GM23338 (cell line): ENCODE data around the gene ABR. TPM values are rescaled to one million over a fixed set of nuclear protein-coding genes. Genes with fewer than 3 reads are reported as not detected.

ENCODE experiments used
- ATAC-seq: fragments of 200-7000 bp; cut with Tn5 transposase; 3 replicates; pipeline ENCODE4 v1.9.1; 2020
- DNase-seq: peaks from one replicate; pipeline ENCODE4 v3.0.0-alpha.2; 2015; ENCODE audit warnings: low spot score
- H2AFZ ChIP-seq: fragments of 200-600 bp; sonication (generic); 2 replicates; pipeline ENCODE4 v1.8.0; 2016; ENCODE audit warnings: antibody characterized with exemption, mild to moderate bottlenecking, moderate library complexity
- H3F3A ChIP-seq: fragments of 200-600 bp; sonication (generic); replicated peaks from 2 replicates; pipeline ENCODE4 v1.8.0; 2017; ENCODE audit warnings: antibody characterized with exemption, mixed run types, low read depth
- H3K27ac ChIP-seq: fragments of 200-600 bp; sonication (generic); 2 replicates; pipeline ENCODE4 v1.6.1; 2016; ENCODE audit warnings: low read depth
- H3K27me3 ChIP-seq: fragments of 200-600 bp; sonication (generic); 2 replicates; pipeline ENCODE4 v1.8.0; 2016; ENCODE audit warnings: mild to moderate bottlenecking, mixed run types, moderate library complexity; ENCODE audit not compliant: insufficient read depth
- H3K36me3 ChIP-seq: fragments of 200-600 bp; sonication (generic); 2 replicates; pipeline ENCODE4 v1.8.0; 2016; ENCODE audit warnings: mild to moderate bottlenecking; ENCODE audit not compliant: insufficient read depth
- H3K4me1 ChIP-seq: fragments of 200-600 bp; sonication (generic); 2 replicates; pipeline ENCODE4 v1.8.0; 2016; ENCODE audit warnings: mild to moderate bottlenecking, moderate library complexity; ENCODE audit not compliant: insufficient read depth
- H3K4me2 ChIP-seq: fragments of 200-600 bp; sonication (generic); 2 replicates; pipeline ENCODE4 v1.7.1; 2017; ENCODE audit warnings: mixed run types
- H3K4me3 ChIP-seq: fragments of 200-600 bp; sonication (generic); 2 replicates; pipeline ENCODE4 v1.6.1; 2016; ENCODE audit warnings: mixed run types
- H3K79me2 ChIP-seq: fragments of 200-600 bp; sonication (generic); replicated peaks from 2 replicates; pipeline ENCODE4 v1.8.0; 2017; ENCODE audit warnings: mild to moderate bottlenecking; ENCODE audit not compliant: insufficient read depth
- H3K9me2 ChIP-seq: fragments of 200-600 bp; sonication (generic); 2 replicates; pipeline ENCODE4 v1.8.0; 2017; ENCODE audit not compliant: insufficient read depth
- H4K20me1 ChIP-seq: fragments of 200-600 bp; sonication (generic); replicated peaks from 2 replicates; pipeline ENCODE4 v1.8.0; 2017; ENCODE audit warnings: mild to moderate bottlenecking; ENCODE audit not compliant: insufficient read depth
- H3K27ac Mint-ChIP-seq: 2 replicates; pipeline ENCODE4 v1.8.0; 2020; ENCODE audit warnings: inconsistent platforms, mild to moderate bottlenecking, moderate library complexity, mixed read lengths
- H3K27me3 Mint-ChIP-seq: 3 replicates; pipeline ENCODE4 v1.8.0; 2022; ENCODE audit warnings: low read depth, mild to moderate bottlenecking, moderate library complexity, mixed read lengths, inconsistent platforms; ENCODE audit not compliant: insufficient read depth, poor library complexity
- H3K36me3 Mint-ChIP-seq: 3 replicates; pipeline ENCODE4 v1.8.0; 2021; ENCODE audit warnings: low read depth, mild to moderate bottlenecking, inconsistent platforms, moderate library complexity, mixed read lengths
- H3K4me1 Mint-ChIP-seq: 3 replicates; pipeline ENCODE4 v1.8.0; 2020; ENCODE audit warnings: mild to moderate bottlenecking, inconsistent platforms, mixed read lengths
- H3K4me3 Mint-ChIP-seq: 3 replicates; pipeline ENCODE4 v1.8.0; 2021; ENCODE audit warnings: moderate library complexity, mild to moderate bottlenecking, inconsistent platforms, mixed read lengths
- H3K9me3 Mint-ChIP-seq: 3 replicates; pipeline ENCODE4 v1.8.0; 2020; ENCODE audit warnings: moderate library complexity, mild to moderate bottlenecking, inconsistent platforms, mixed read lengths
- CREB1 ChIP-seq: fragments of 250-450 bp; sonication (Bioruptor Pico); IDR thresholded peaks from 2 replicates; pipeline ENCODE4 v1.5.0; 2020; ENCODE audit warnings: low read depth, mild to moderate bottlenecking, moderate library complexity
- CTCF ChIP-seq, 2 experiments: fragments of 200-600 bp in 1 of 2; sonication (generic) in 1 of 2; conservative IDR thresholded peaks; 2 replicates each; pipeline versions ENCODE4 v1.5.1 to v1.6.1; 2016 to 2017; ENCODE audit warnings: antibody characterized with exemption in 2 of 2, low read depth in 2 of 2, mild to moderate bottlenecking in 2 of 2, moderate library complexity in 1 of 2
- ETS1 ChIP-seq: IDR thresholded peaks from 2 replicates; pipeline ENCODE4 v1.6.1; 2016; ENCODE audit warnings: antibody characterized with exemption
- EZH2 ChIP-seq: fragments of 200-600 bp; sonication (generic); IDR thresholded peaks from one replicate; pipeline ENCODE4 v1.8.0; 2017; ENCODE audit warnings: antibody characterized with exemption, mild to moderate bottlenecking, low read depth; ENCODE audit not compliant: unreplicated experiment
- EZH2phosphoT487 ChIP-seq: fragments of 200-600 bp; sonication (generic); IDR thresholded peaks from one replicate; pipeline ENCODE4 v1.8.1; 2018; ENCODE audit warnings: antibody characterized with exemption; ENCODE audit not compliant: unreplicated experiment
- JUNB ChIP-seq: IDR thresholded peaks from one replicate; pipeline ENCODE4 v1.6.1; 2016; ENCODE audit warnings: antibody characterized with exemption; ENCODE audit not compliant: unreplicated experiment
- NANOG ChIP-seq: IDR thresholded peaks from 2 replicates; pipeline ENCODE4 v1.6.1; 2016; ENCODE audit warnings: antibody characterized with exemption, borderline replicate concordance
- POLR2AphosphoS5 ChIP-seq: IDR thresholded peaks from 2 replicates; pipeline ENCODE4 v1.6.1; 2016; ENCODE audit warnings: antibody characterized with exemption, low read depth
- REST ChIP-seq: IDR thresholded peaks from one replicate; pipeline ENCODE4 v1.6.1; 2018; ENCODE audit warnings: antibody characterized with exemption; ENCODE audit not compliant: unreplicated experiment
- STAT1 ChIP-seq: IDR thresholded peaks from one replicate; pipeline ENCODE4 v1.6.1; 2016; ENCODE audit warnings: antibody characterized with exemption; ENCODE audit not compliant: unreplicated experiment
- ZNF114 ChIP-seq: fragments of 250-450 bp; sonication (Bioruptor Pico); IDR thresholded peaks from 2 replicates; pipeline ENCODE4 v1.5.0; 2020; ENCODE audit warnings: mild to moderate bottlenecking, moderate library complexity
- ZNF331 ChIP-seq: fragments of 250-450 bp; sonication (Bioruptor Pico); IDR thresholded peaks from 2 replicates; pipeline ENCODE4 v1.5.0; 2020; ENCODE audit warnings: low read depth, mild to moderate bottlenecking, moderate library complexity
- ZNF462 ChIP-seq: fragments of 250-450 bp; sonication (Bioruptor Pico); IDR thresholded peaks from 2 replicates; pipeline ENCODE4 v1.5.0; 2020; ENCODE audit warnings: mild to moderate bottlenecking, moderate library complexity
- polyA plus RNA-seq: library from polyadenylated mRNA; unstranded; fragments of >200 nt; fragmentation: Nextera tagmentation; extraction: Ambion mirVana; gene quantifications from 2 replicates; pipeline ENCODE4 v1.2.1, GENCODE V29; 2016
- total RNA-seq: library from RNA; depleted of rRNA; stranded (reverse); fragments of >200 nt; shearing (Covaris generic); gene quantifications from 2 replicates; pipeline ENCODE4 v1.2.3, GENCODE V29; 2014

ABR gene
- total and polyA plus RNA-seq, 2 experiments from 2014 or later: 15.0 to 27.7 TPM

GRCh38 chr17:1096215-1096614 lies 83.6 kb downstream of the ABR start:
- DNase-seq (no peak), ATAC-seq (no peak)
- H3K9me2 ChIP-seq: no peaks in the 10 kb centered on the region
- H3K27ac ChIP-seq: no peak overlapping the region
- no peaks in the 10 kb centered on the region for H3K79me2 ChIP-seq
- no peaks in the 10 kb centered on the region for H3K27me3 ChIP-seq
- H3K27ac Mint-ChIP-seq: no peak overlapping the region
- H3K4me3 ChIP-seq: no peak overlapping the region
- no peak overlapping the region for H2AFZ ChIP-seq
- no peak overlapping the region for H3K4me3 Mint-ChIP-seq
- no peaks in the 10 kb centered on the region for H3K9me3 Mint-ChIP-seq
- H3K36me3 Mint-ChIP-seq: peaks cover 7% of the 10 kb centered on the region; the same call in 2 of the 3 replicates
- H3K4me1 ChIP-seq: no peaks in the 10 kb centered on the region
- no peaks in the 10 kb centered on the region for H3K4me1 Mint-ChIP-seq
- 0 out of 2 replicates have a peak, but pooled peaks cover 2% of the 10 kb centered on the region for H4K20me1 ChIP-seq
- no peak overlapping the region for H3K4me2 ChIP-seq
- peaks cover 9% of the 10 kb centered on the region for H3K27me3 Mint-ChIP-seq
- TF ChIP-seq CTCF (conservative IDR thresholded peaks at IDR 0.05; ENCODE audit: low read depth in 2 of 2) (no peak), REST (no peak), EZH2phosphoT487 (no peak), EZH2 (no peak), ZNF331 (CRISPR knock-in tag) (no peak), POLR2AphosphoS5 (no peak), STAT1 (no peak), ETS1 (no peak), ZNF462 (CRISPR knock-in tag) (no peak), CREB1 (CRISPR knock-in tag) (no peak), JUNB (no peak), ZNF114 (CRISPR knock-in tag) (no peak), NANOG (no peak)
- H3K36me3 ChIP-seq: no peaks in the 10 kb centered on the region
- no peaks in the 10 kb centered on the region for H3F3A ChIP-seq
